ENCODE results near the gene LHFPL2. TPM values are rescaled to one million over a fixed set of nuclear protein-coding genes. Genes with fewer than 3 reads are reported as not detected.

LHFPL2 gene
- total RNA-seq, 1 donor from 2014 or later: 42.1 TPM

DNA sequence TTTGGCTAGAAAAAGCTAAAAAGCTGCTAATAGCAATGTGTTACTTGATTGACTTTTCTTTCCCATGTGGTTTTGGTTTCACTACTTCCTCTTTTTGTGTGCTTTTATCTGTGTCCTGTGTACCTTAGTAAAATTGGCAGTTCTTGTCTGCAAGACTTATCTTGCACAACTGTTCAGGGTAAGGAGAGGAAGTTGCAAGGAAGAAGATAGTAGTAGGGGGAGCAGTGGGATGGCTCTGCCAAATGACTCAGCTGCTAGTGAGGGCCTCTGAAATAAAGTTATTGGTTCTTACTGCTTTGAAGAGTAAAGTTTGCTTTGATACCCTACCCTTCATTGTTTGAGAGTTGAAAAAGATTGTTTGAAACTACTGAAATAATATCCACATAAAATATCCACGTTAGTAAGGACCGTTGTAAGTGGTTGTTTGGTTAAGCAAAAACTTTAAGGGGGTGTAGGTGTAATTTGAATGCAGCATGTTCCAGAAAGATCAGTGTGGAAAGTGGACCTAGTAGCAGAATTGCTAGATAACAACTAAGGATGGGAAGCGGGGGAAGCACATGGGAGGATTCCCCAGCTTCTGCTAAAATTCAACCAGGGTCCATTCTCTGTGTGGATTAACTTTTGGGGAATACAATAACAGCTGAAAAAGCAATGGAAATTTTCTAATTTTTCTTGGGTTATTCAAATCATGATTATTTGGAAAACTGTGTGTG is 164.6 kb downstream of the LHFPL2 start:
- Mint-ChIP-seq H3K4me1 (peaks cover 10% of the 10 kb centered on the region), H3K4me3 (no peak overlapping the region), H3K9me3 (no peaks in the 10 kb centered on the region), H3K36me3 (peaks cover 28% of the 10 kb centered on the region), H3K27ac (no peak overlapping the region), H3K27me3 (ENCODE audit: low read depth) (no peaks in the 10 kb centered on the region)
- TF ChIP-seq, protein P1, sequence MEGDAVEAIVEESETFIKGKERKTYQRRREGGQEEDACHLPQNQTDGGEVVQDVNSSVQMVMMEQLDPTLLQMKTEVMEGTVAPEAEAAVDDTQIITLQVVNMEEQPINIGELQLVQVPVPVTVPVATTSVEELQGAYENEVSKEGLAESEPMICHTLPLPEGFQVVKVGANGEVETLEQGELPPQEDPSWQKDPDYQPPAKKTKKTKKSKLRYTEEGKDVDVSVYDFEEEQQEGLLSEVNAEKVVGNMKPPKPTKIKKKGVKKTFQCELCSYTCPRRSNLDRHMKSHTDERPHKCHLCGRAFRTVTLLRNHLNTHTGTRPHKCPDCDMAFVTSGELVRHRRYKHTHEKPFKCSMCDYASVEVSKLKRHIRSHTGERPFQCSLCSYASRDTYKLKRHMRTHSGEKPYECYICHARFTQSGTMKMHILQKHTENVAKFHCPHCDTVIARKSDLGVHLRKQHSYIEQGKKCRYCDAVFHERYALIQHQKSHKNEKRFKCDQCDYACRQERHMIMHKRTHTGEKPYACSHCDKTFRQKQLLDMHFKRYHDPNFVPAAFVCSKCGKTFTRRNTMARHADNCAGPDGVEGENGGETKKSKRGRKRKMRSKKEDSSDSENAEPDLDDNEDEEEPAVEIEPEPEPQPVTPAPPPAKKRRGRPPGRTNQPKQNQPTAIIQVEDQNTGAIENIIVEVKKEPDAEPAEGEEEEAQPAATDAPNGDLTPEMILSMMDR (IDR thresholded peaks at IDR 0.05; ENCODE audit: unreplicated experiment): no peak
- no peak for DNase-seq (ENCODE audit: low spot score in 2 of 2, unreplicated experiment in 2 of 2)

DNA sequence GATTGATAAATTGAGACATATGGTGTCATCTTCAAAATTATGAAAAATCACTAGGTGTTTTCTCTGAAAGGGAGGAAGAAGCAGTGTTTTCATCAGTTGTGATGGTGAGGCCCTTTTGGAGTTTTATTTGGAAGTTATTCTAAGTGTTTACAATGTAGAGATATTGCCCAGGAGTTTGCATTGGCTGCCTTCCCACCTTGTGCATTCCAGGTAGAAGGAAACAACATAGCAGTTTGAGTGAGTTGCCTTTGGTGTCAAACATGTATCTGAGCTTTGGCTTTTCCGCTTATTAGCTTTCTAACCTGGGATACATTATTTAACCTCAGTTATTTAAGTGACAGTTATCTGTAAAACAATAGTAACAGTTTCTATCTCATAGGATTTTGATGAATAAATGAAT is 165.6 kb downstream of the LHFPL2 start:
- no peak overlapping the region for H3K4me3 Mint-ChIP-seq
- no peaks in the 10 kb centered on the region for H3K9me3 Mint-ChIP-seq
- no peaks in the 10 kb centered on the region for H3K27me3 Mint-ChIP-seq (ENCODE audit: low read depth)
- peaks cover 10% of the 10 kb centered on the region for H3K4me1 Mint-ChIP-seq
- no peak overlapping the region for H3K27ac Mint-ChIP-seq
- peaks cover 19% of the 10 kb centered on the region for H3K36me3 Mint-ChIP-seq
- DNase-seq (ENCODE audit: low spot score in 2 of 2, unreplicated experiment in 2 of 2): no peak
- TF ChIP-seq, protein P1 (IDR thresholded peaks at IDR 0.05; ENCODE audit: unreplicated experiment): no peak

GRCh38 chr5:78476795-78477194 is 171.8 kb downstream of the LHFPL2 start:
- no peak overlapping the region for H3K4me3 Mint-ChIP-seq
- peaks cover 3% of the 10 kb centered on the region for H3K36me3 Mint-ChIP-seq
- no peak for DNase-seq (ENCODE audit: low spot score in 2 of 2, unreplicated experiment in 2 of 2)
- no peaks in the 10 kb centered on the region for H3K27me3 Mint-ChIP-seq (ENCODE audit: low read depth)
- H3K4me1 Mint-ChIP-seq: peaks cover 6% of the 10 kb centered on the region
- TF ChIP-seq, protein P1 (IDR thresholded peaks at IDR 0.05; ENCODE audit: unreplicated experiment): no peak
- no peaks in the 10 kb centered on the region for H3K9me3 Mint-ChIP-seq
- H3K27ac Mint-ChIP-seq: no peak overlapping the region

- no peak for DNase-seq (ENCODE audit: low spot score in 2 of 2, unreplicated experiment in 2 of 2)
- no peaks in the 10 kb centered on the region for H3K27me3 Mint-ChIP-seq (ENCODE audit: low read depth)
- H3K36me3 Mint-ChIP-seq: peaks cover 2% of the 10 kb centered on the region
- peaks cover 8% of the 10 kb centered on the region for H3K4me1 Mint-ChIP-seq
- no peak overlapping the region for H3K4me3 Mint-ChIP-seq
- TF ChIP-seq, protein P1 (IDR thresholded peaks at IDR 0.05; ENCODE audit: unreplicated experiment): no peak
- no peaks in the 10 kb centered on the region for H3K9me3 Mint-ChIP-seq
- H3K27ac Mint-ChIP-seq: no peak overlapping the region
These were observed 173.2 kb downstream of the LHFPL2 start for GRCh38 chr5:78475370-78475769.

DNA sequence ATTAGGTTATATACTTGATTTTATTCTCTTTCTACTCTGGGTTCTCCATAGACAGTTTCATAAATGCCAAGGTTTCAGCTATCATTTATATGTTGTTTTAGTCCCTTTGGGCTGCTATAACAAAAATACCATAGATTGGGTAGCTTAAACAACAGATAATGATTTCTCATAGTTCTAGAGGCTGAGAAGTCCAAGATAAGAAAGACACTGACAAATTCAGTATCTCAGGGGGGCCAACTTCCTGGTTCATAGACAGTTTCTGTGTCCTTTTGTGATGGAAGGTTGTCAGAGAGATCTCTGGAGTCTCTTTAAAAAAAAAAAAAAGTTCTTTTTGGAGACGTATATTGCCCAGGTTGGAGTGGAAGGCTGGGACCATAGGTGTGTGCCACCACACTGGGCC is 174.8 kb downstream of the LHFPL2 start:
- no peaks in the 10 kb centered on the region for H3K36me3 Mint-ChIP-seq
- H3K4me1 Mint-ChIP-seq: peaks cover 8% of the 10 kb centered on the region
- TF ChIP-seq, protein P1 (IDR thresholded peaks at IDR 0.05; ENCODE audit: unreplicated experiment): no peak
- no peak overlapping the region for H3K27ac Mint-ChIP-seq
- H3K4me3 Mint-ChIP-seq: no peak overlapping the region
- no peaks in the 10 kb centered on the region for H3K27me3 Mint-ChIP-seq (ENCODE audit: low read depth)
- no peak for DNase-seq (ENCODE audit: low spot score in 2 of 2, unreplicated experiment in 2 of 2)
- no peaks in the 10 kb centered on the region for H3K9me3 Mint-ChIP-seq

Data from mesothelial cell of epicardium (in vitro differentiated cells).